ENCODE data around the gene HS6ST2. TPM values are rescaled to one million over a fixed set of nuclear protein-coding genes. Genes with fewer than 3 reads are reported as not detected.

Gene HS6ST2
- total and polyA plus RNA-seq, 2 donors from 2014 or later = 2.0 to 11.9 TPM

GRCh38 chrX:132591719-132592275 is 366.6 kb downstream of the HS6ST2 start:
- Histone ChIP-seq H3K27ac (ENCODE audit: low read depth in 2 of 2, low read length in 2 of 2) (no peak overlapping the region), H3K9ac (ENCODE audit: low read length in 3 of 3) (no peak overlapping the region), H3K4me3 (ENCODE audit: low read length in 3 of 3) (no peak overlapping the region), H3K9me3 (ENCODE audit: control insufficient read depth in 2 of 3, insufficient read depth in 1 of 3, low read length in 3 of 3) (no peaks in the 10 kb centered on the region), H3K27me3 (ENCODE audit: control insufficient read depth, insufficient read depth, low read length) (peaks cover 5% of the 10 kb centered on the region), H3K4me1 (ENCODE audit: control insufficient read depth in 2 of 3, insufficient read depth in 2 of 3, low read depth in 1 of 3, low read length in 3 of 3) (no peaks in the 10 kb centered on the region), H3K36me3 (ENCODE audit: control insufficient read depth in 2 of 3, insufficient read depth in 3 of 3, low read length in 3 of 3) (no peaks in the 10 kb centered on the region)
- DNase-seq (peak in 1 of 5 donors; percentile 3), FAIRE-seq (no peak)
- intact Hi-C loops (cut with DNase I) = no loop called here
- TF ChIP-seq CTCF (IDR thresholded peaks at IDR 0.05; ENCODE audit: borderline replicate concordance, extremely low read depth, insufficient read depth) = no peak

DNA sequence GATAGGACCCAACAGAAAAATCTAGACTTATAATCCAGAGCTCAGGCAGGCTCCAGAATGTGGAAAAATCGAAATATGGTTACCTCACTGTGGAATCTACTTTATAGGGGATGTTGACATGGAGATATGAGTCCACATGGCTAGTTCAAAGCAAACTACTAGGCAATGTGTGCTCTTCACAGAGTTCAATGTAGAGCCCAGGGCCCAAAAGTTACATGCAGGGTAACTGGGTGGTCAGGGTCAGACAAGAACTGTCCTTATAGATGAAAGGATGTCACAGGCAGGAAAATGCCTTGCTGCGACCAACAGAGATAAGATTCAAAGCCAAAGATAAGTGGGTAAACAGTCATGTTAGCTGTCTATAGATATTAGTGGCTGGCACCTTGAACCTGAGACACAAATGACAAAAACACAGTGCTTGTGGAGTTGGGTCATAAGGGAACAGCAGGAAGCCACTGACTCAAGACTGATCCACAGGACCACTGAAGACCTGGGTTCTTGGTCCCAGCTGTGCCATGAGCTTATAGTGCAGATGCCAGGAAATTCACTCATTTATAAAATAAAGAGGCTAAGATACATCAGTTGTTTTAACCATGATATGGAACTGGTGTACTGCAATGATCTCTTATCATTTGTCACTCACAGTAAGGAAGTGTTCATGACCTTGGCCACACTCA is 367.9 kb downstream of the HS6ST2 start:
- Histone ChIP-seq H3K4me1 (ENCODE audit: control insufficient read depth in 2 of 3, insufficient read depth in 2 of 3, low read depth in 1 of 3, low read length in 3 of 3) (no peaks in the 10 kb centered on the region), H3K27ac (ENCODE audit: low read depth in 2 of 2, low read length in 2 of 2) (no peak overlapping the region), H3K4me3 (ENCODE audit: low read length in 3 of 3) (no peak overlapping the region), H3K9me3 (ENCODE audit: control insufficient read depth in 2 of 3, insufficient read depth in 1 of 3, low read length in 3 of 3) (no peaks in the 10 kb centered on the region), H3K27me3 (ENCODE audit: control insufficient read depth, insufficient read depth, low read length) (peaks cover 5% of the 10 kb centered on the region), H3K9ac (ENCODE audit: low read length in 3 of 3) (no peak overlapping the region), H3K36me3 (ENCODE audit: control insufficient read depth in 2 of 3, insufficient read depth in 3 of 3, low read length in 3 of 3) (no peaks in the 10 kb centered on the region)
- intact Hi-C loops (cut with DNase I) = no loop called here
- FAIRE-seq (no peak), DNase-seq (no peak)
- TF ChIP-seq CTCF (IDR thresholded peaks at IDR 0.05; ENCODE audit: borderline replicate concordance, extremely low read depth, insufficient read depth) = no peak

DNA sequence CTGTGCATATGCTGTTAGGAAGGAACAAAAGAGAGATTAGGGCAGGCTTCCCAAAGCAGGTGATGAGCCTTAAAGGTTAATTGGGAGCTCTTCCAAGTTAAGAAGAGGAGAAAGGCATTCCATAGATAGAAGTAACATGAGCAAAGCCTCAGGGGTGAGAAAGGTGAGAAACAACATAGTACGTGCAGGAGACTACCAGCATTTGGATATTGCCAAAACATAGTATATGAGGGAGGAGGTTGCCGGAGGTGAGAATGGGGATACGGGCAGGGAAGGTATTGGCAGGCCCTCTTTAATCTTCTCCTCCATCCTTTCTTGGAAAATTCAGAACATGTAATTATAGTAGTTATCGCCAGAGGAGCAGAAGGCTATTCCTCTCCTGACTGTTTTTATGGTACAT is 373.5 kb downstream of the HS6ST2 start:
- Histone ChIP-seq H3K4me3 (ENCODE audit: low read length in 3 of 3) (no peak overlapping the region), H3K27me3 (ENCODE audit: control insufficient read depth, insufficient read depth, low read length) (peaks cover 6% of the 10 kb centered on the region), H3K27ac (ENCODE audit: low read depth in 2 of 2, low read length in 2 of 2) (no peak overlapping the region), H3K9me3 (ENCODE audit: control insufficient read depth in 2 of 3, insufficient read depth in 1 of 3, low read length in 3 of 3) (no peaks in the 10 kb centered on the region), H3K4me1 (ENCODE audit: control insufficient read depth in 2 of 3, insufficient read depth in 2 of 3, low read depth in 1 of 3, low read length in 3 of 3) (no peaks in the 10 kb centered on the region), H3K36me3 (ENCODE audit: control insufficient read depth in 2 of 3, insufficient read depth in 3 of 3, low read length in 3 of 3) (no peaks in the 10 kb centered on the region), H3K9ac (ENCODE audit: low read length in 3 of 3) (no peak overlapping the region)
- TF ChIP-seq CTCF (IDR thresholded peaks at IDR 0.05; ENCODE audit: borderline replicate concordance, extremely low read depth, insufficient read depth) = no peak
- intact Hi-C loops (cut with DNase I) = no loop called here
- FAIRE-seq (no peak), DNase-seq (no peak)
